H1 (cell line): ENCODE measurements around the gene ENO2. TPM values are rescaled to one million over a fixed set of nuclear protein-coding genes. Genes with fewer than 3 reads are reported as not detected.

Experiments
- CREB1 ChIP-seq: IDR thresholded peaks from 2 replicates; pipeline ENCODE4 v1.6.1; 2012; ENCODE audit warnings: inconsistent platforms
- CTBP2 ChIP-seq: IDR thresholded peaks from 2 replicates; pipeline ENCODE4 v1.7.0; 2011; ENCODE audit warnings: borderline replicate concordance, mild to moderate bottlenecking, moderate library complexity, mixed read lengths, low read length; ENCODE audit not compliant: insufficient read depth, insufficient read length
- EP300 ChIP-seq, 2 experiments: IDR thresholded peaks; 1 replicate in 1 of 2; 2 replicates in 1 of 2; pipeline ENCODE4 v1.6.1; 2011 to 2012; ENCODE audit warnings: low read depth in 2 of 2, low read length in 2 of 2, mild to moderate bottlenecking in 2 of 2, borderline replicate concordance in 1 of 2, inconsistent platforms in 1 of 2, moderate library complexity in 1 of 2
- PHF8 ChIP-seq: fragments of 200-600 bp; sonication (generic); conservative IDR thresholded peaks from 2 replicates; pipeline ENCODE4 v1.7.1; 2012; ENCODE audit warnings: low read depth, mild to moderate bottlenecking, inconsistent platforms, low read length, moderate library complexity
- RAD21 ChIP-seq, 2 experiments: IDR thresholded peaks in 1 of 2; conservative IDR thresholded peaks in 1 of 2; 2 replicates each; pipeline ENCODE4 v1.6.1; 2011; ENCODE audit warnings: low read depth in 2 of 2, low read length in 2 of 2, improper control_type of control experiment in 1 of 2, inconsistent platforms in 1 of 2, mild to moderate bottlenecking in 1 of 2, moderate library complexity in 1 of 2
- TCF12 ChIP-seq: IDR thresholded peaks from 2 replicates; pipeline ENCODE4 v1.6.1; 2011; ENCODE audit warnings: low read depth, mild to moderate bottlenecking, low read length
- polyA plus RNA-seq, 7 experiments: library from polyadenylated mRNA; depleted of rRNA in 3 of 7; stranded (reverse) in 5 of 7; unstranded in 2 of 7; fragments of >200 nt in 5 of 7; fragments of 200-250 nt in 2 of 7; gene quantifications; 1 replicate in 5 of 7; 2 replicates in 1 of 7; 4 replicates in 1 of 7; pipeline versions ENCODE4 v1.2.1 to v1.2.3, GENCODE V29; 2011 to 2013; ENCODE audit warnings: missing spikeins in 2 of 7, mixed read lengths in 2 of 7
- total RNA-seq: library from RNA; stranded (reverse); fragmentation: NEBNext Ultra II Directional; extraction: Animal tissue kit (Norgen Biotek cat#: 25700); gene quantifications from 2 replicates; pipeline ENCODE4 v1.2.1, GENCODE V29; 2021
- TF ChIP-seq, protein P1 (sequence below): fragments of 300-600 bp; sonication (generic); IDR thresholded peaks from 2 replicates; pipeline ENCODE4 v1.7.1; 2012; ENCODE audit warnings: low read length, moderate library complexity, mild to moderate bottlenecking, inconsistent platforms; ENCODE audit not compliant: insufficient replicate concordance
- TF ChIP-seq, protein P2 (sequence below): IDR thresholded peaks from 2 replicates; pipeline ENCODE4 v1.6.1; 2011; ENCODE audit warnings: low read length, improper control_type of control experiment
- TF ChIP-seq, protein P3 (sequence below): IDR thresholded peaks from 2 replicates; pipeline ENCODE4 v1.6.1; 2012; ENCODE audit warnings: inconsistent platforms

The ENO2 gene
- total and polyA plus RNA-seq, 2 of the 8 experiments (the other 6 are each of a cell fraction or from before 2014, with no cell fraction given) = 92.4 to 102 TPM

DNA sequence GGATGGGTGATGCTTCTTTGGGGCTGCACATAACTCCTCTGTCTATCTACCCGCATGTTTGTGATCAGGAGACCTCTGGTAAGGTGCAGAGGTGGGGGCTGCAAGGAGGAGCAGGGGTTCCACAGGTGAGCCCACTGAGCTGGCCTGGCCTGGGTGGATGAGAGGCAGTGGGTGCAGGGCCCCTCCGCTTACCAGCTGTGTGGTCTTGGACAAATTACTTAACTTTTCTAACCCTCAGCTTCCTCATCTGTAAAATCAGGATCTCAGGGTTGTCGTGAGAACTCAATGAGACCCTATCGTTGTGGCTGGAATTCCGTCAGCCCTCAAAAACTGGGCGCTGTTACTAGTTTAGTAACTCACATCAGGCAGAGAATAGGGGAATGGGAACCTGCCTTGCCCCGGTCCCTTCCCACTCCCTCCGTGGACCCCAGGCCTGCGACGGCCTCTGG, 44.3 kb downstream of the ENO2 start (continued):
- TF ChIP-seq, protein P1, sequence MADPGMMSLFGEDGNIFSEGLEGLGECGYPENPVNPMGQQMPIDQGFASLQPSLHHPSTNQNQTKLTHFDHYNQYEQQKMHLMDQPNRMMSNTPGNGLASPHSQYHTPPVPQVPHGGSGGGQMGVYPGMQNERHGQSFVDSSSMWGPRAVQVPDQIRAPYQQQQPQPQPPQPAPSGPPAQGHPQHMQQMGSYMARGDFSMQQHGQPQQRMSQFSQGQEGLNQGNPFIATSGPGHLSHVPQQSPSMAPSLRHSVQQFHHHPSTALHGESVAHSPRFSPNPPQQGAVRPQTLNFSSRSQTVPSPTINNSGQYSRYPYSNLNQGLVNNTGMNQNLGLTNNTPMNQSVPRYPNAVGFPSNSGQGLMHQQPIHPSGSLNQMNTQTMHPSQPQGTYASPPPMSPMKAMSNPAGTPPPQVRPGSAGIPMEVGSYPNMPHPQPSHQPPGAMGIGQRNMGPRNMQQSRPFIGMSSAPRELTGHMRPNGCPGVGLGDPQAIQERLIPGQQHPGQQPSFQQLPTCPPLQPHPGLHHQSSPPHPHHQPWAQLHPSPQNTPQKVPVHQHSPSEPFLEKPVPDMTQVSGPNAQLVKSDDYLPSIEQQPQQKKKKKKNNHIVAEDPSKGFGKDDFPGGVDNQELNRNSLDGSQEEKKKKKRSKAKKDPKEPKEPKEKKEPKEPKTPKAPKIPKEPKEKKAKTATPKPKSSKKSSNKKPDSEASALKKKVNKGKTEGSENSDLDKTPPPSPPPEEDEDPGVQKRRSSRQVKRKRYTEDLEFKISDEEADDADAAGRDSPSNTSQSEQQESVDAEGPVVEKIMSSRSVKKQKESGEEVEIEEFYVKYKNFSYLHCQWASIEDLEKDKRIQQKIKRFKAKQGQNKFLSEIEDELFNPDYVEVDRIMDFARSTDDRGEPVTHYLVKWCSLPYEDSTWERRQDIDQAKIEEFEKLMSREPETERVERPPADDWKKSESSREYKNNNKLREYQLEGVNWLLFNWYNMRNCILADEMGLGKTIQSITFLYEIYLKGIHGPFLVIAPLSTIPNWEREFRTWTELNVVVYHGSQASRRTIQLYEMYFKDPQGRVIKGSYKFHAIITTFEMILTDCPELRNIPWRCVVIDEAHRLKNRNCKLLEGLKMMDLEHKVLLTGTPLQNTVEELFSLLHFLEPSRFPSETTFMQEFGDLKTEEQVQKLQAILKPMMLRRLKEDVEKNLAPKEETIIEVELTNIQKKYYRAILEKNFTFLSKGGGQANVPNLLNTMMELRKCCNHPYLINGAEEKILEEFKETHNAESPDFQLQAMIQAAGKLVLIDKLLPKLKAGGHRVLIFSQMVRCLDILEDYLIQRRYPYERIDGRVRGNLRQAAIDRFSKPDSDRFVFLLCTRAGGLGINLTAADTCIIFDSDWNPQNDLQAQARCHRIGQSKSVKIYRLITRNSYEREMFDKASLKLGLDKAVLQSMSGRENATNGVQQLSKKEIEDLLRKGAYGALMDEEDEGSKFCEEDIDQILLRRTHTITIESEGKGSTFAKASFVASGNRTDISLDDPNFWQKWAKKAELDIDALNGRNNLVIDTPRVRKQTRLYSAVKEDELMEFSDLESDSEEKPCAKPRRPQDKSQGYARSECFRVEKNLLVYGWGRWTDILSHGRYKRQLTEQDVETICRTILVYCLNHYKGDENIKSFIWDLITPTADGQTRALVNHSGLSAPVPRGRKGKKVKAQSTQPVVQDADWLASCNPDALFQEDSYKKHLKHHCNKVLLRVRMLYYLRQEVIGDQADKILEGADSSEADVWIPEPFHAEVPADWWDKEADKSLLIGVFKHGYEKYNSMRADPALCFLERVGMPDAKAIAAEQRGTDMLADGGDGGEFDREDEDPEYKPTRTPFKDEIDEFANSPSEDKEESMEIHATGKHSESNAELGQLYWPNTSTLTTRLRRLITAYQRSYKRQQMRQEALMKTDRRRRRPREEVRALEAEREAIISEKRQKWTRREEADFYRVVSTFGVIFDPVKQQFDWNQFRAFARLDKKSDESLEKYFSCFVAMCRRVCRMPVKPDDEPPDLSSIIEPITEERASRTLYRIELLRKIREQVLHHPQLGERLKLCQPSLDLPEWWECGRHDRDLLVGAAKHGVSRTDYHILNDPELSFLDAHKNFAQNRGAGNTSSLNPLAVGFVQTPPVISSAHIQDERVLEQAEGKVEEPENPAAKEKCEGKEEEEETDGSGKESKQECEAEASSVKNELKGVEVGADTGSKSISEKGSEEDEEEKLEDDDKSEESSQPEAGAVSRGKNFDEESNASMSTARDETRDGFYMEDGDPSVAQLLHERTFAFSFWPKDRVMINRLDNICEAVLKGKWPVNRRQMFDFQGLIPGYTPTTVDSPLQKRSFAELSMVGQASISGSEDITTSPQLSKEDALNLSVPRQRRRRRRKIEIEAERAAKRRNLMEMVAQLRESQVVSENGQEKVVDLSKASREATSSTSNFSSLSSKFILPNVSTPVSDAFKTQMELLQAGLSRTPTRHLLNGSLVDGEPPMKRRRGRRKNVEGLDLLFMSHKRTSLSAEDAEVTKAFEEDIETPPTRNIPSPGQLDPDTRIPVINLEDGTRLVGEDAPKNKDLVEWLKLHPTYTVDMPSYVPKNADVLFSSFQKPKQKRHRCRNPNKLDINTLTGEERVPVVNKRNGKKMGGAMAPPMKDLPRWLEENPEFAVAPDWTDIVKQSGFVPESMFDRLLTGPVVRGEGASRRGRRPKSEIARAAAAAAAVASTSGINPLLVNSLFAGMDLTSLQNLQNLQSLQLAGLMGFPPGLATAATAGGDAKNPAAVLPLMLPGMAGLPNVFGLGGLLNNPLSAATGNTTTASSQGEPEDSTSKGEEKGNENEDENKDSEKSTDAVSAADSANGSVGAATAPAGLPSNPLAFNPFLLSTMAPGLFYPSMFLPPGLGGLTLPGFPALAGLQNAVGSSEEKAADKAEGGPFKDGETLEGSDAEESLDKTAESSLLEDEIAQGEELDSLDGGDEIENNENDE = no peak
- TF ChIP-seq CREB1 (no peak), TCF12 (no peak), PHF8 (no peak), RAD21 (IDR thresholded peaks at IDR 0.05 in 1 of 2, conservative IDR thresholded peaks at IDR 0.05 in 1 of 2; ENCODE audit: low read depth in 2 of 2, low read length in 2 of 2) (no peak), CTBP2 (no peak), EP300 (IDR thresholded peaks at IDR 0.05; ENCODE audit: borderline replicate concordance in 1 of 2, low read depth in 2 of 2, low read length in 2 of 2) (no peak)
- TF ChIP-seq, protein P2, sequence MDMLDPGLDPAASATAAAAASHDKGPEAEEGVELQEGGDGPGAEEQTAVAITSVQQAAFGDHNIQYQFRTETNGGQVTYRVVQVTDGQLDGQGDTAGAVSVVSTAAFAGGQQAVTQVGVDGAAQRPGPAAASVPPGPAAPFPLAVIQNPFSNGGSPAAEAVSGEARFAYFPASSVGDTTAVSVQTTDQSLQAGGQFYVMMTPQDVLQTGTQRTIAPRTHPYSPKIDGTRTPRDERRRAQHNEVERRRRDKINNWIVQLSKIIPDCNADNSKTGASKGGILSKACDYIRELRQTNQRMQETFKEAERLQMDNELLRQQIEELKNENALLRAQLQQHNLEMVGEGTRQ = no peak
- TF ChIP-seq, protein P3, sequence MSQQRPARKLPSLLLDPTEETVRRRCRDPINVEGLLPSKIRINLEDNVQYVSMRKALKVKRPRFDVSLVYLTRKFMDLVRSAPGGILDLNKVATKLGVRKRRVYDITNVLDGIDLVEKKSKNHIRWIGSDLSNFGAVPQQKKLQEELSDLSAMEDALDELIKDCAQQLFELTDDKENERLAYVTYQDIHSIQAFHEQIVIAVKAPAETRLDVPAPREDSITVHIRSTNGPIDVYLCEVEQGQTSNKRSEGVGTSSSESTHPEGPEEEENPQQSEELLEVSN = no peak
